HCT116 (cell line): ENCODE measurements around the gene SCAI. TPM values are rescaled to one million over a fixed set of nuclear protein-coding genes. Genes with fewer than 3 reads are reported as not detected.
"Not testable (repeated sequence)": the region's sequence is repeated elsewhere in the genome, so short reads cannot be mapped to it uniquely, and the experiment has no call there.

ENCODE experiments used
- ATAC-seq: fragments of 200-7000 bp; cut with Tn5 transposase; 2 replicates; pipeline ENCODE4 v1.9.1; 2020; ENCODE audit warnings: mild to moderate bottlenecking, moderate library complexity
- BruUV-seq: library from RNA; stranded (reverse); fragments of 400-500 nt; replicated peaks from 2 replicates; lab custom pipeline; 2021; lab: Mats Ljungman, UMichigan
- CTCF ChIA-PET: fragments of 300-600 bp; sonication (Branson Sonifier 250); formaldehyde crosslinking; loops from one replicate; lab custom pipeline; 2021; ENCODE audit warnings: antibody characterized with exemption; lab: Charles Lee
- POLR2A ChIA-PET: fragments of 300-600, 350-600 bp; sonication (Branson Sonifier 250); formaldehyde crosslinking; loops from one replicate; lab custom pipeline; 2021; ENCODE audit warnings: antibody characterized with exemption; lab: Charles Lee
- RAD21 ChIA-PET, 2 experiments: fragments of 300-600 bp; sonication (Branson Sonifier 250); formaldehyde crosslinking; loops; one replicate each; lab custom pipeline; 2023; ENCODE audit warnings: low total read pairs in 2 of 2; ENCODE audit not compliant: uncharacterized antibody in 2 of 2, unreplicated experiment in 2 of 2, low non-redundant PET in 1 of 2; lab: Charles Lee
- DNase-seq: peaks from one replicate; pipeline ENCODE4 v3.0.0-alpha.2; 2010; ENCODE audit warnings: low read depth, low spot score
- H2AFZ ChIP-seq: fragments of 200-600 bp; shearing (Covaris generic), sonication (generic); 2 replicates; pipeline ENCODE4 v1.6.1; 2017; ENCODE audit warnings: low read depth, mixed run types, mixed read lengths, antibody characterized with exemption, low read length; ENCODE audit not compliant: poor library complexity, severe bottlenecking
- H3K27ac ChIP-seq: 2 replicates; pipeline ENCODE4 v1.5.1; 2012; ENCODE audit warnings: low read depth, low read length
- H3K27me3 ChIP-seq: fragments of 200-600 bp; sonication (generic); 2 replicates; pipeline ENCODE4 v1.6.1; 2016; ENCODE audit warnings: mixed run types, low read length, mixed read lengths; ENCODE audit not compliant: insufficient read depth
- H3K36me3 ChIP-seq, 2 experiments: fragments of 200-500 bp in 1 of 2; fragments of 200-600 bp in 1 of 2; sonication (Bioruptor generic) in 1 of 2; sonication (generic) in 1 of 2; 2 replicates each; pipeline versions ENCODE4 v1.5.1 to v1.6.1; 2014 to 2016; ENCODE audit warnings: low read length in 2 of 2, inconsistent platforms in 1 of 2, mixed read lengths in 1 of 2, mixed run types in 1 of 2; ENCODE audit not compliant: insufficient read depth in 2 of 2, control insufficient read depth in 1 of 2
- H3K4me1 ChIP-seq, 2 experiments: fragments of 200-600 bp in 1 of 2; sonication (generic) in 1 of 2; 2 replicates each; pipeline versions ENCODE4 v1.5.1 to v1.6.1; 2012 to 2017; ENCODE audit warnings: low read length in 2 of 2, inconsistent platforms in 1 of 2, mild to moderate bottlenecking in 1 of 2, mixed read lengths in 1 of 2, mixed run types in 1 of 2, moderate library complexity in 1 of 2; ENCODE audit not compliant: insufficient read depth in 2 of 2, control insufficient read depth in 1 of 2
- H3K4me2 ChIP-seq: fragments of 200-600 bp; sonication (generic); 2 replicates; pipeline ENCODE4 v1.6.1; 2017; ENCODE audit warnings: mixed run types, low read length, mixed read lengths
- H3K4me3 ChIP-seq, 2 experiments: fragments of 200-600 bp in 1 of 2; sonication (generic) in 1 of 2; replicated peaks in 1 of 2; 2 replicates each; pipeline ENCODE4 v1.5.1; 2011 to 2016; ENCODE audit warnings: low read length in 2 of 2, control low read depth in 1 of 2, low read depth in 1 of 2, mild to moderate bottlenecking in 1 of 2, mixed read lengths in 1 of 2, mixed run types in 1 of 2
- H3K79me2 ChIP-seq: fragments of 200-600 bp; sonication (generic); 2 replicates; pipeline ENCODE4 v1.6.1; 2017; ENCODE audit warnings: mild to moderate bottlenecking, mixed run types, low read length, moderate library complexity, mixed read lengths; ENCODE audit not compliant: insufficient read depth
- H3K9ac ChIP-seq: fragments of 200-600 bp; sonication (generic); 2 replicates; pipeline ENCODE4 v1.6.1; 2016; ENCODE audit warnings: low read length, mixed read lengths
- H3K9me2 ChIP-seq: fragments of 200-600 bp; sonication (generic), shearing (Covaris generic); 2 replicates; pipeline ENCODE4 v1.6.1; 2017; ENCODE audit warnings: mixed run types, mild to moderate bottlenecking, moderate library complexity; ENCODE audit not compliant: insufficient read depth
- H3K9me3 ChIP-seq, 2 experiments: fragments of 200-500 bp in 1 of 2; fragments of 200-600 bp in 1 of 2; sonication (Bioruptor generic) in 1 of 2; sonication (generic) in 1 of 2; 2 replicates each; pipeline ENCODE4 v1.6.1; 2014 to 2017; ENCODE audit warnings: low read length in 2 of 2, mixed read lengths in 2 of 2, inconsistent platforms in 1 of 2, low read depth in 1 of 2, mild to moderate bottlenecking in 1 of 2, mixed run types in 1 of 2, moderate library complexity in 1 of 2; ENCODE audit not compliant: control insufficient read depth in 1 of 2, insufficient read depth in 1 of 2
- H4K20me1 ChIP-seq: fragments of 200-600 bp; sonication (generic), shearing (Covaris generic); 2 replicates; pipeline ENCODE4 v1.6.1; 2017; ENCODE audit warnings: mixed run types, mild to moderate bottlenecking, moderate library complexity; ENCODE audit not compliant: insufficient read depth
- ATF3 ChIP-seq: IDR thresholded peaks from 2 replicates; pipeline ENCODE4 v1.6.1; 2012
- CBX3 ChIP-seq: IDR thresholded peaks from 2 replicates; pipeline ENCODE4 v1.6.1; 2012; ENCODE audit warnings: low read depth
- CEBPB ChIP-seq: IDR thresholded peaks from 2 replicates; pipeline ENCODE4 v1.6.1; 2012; ENCODE audit warnings: low read depth
- CTCF ChIP-seq, 3 experiments: fragments of 200-600 bp in 1 of 3; sonication (generic) in 1 of 3; IDR thresholded peaks in 2 of 3; conservative IDR thresholded peaks in 1 of 3; 2 replicates each; pipeline ENCODE4 v1.5.1; 2012 to 2017; ENCODE audit warnings: low read depth in 2 of 3, low read length in 2 of 3, antibody characterized with exemption in 1 of 3, borderline replicate concordance in 1 of 3, control low read depth in 1 of 3, mild to moderate bottlenecking in 1 of 3, mixed read lengths in 1 of 3, mixed run types in 1 of 3, moderate library complexity in 1 of 3; ENCODE audit not compliant: insufficient read depth in 1 of 3
- EGR1 ChIP-seq: IDR thresholded peaks from 2 replicates; pipeline ENCODE4 v1.6.1; 2012; ENCODE audit warnings: low read depth
- EZH2phosphoT487 ChIP-seq: fragments of 200-600 bp; IDR thresholded peaks from 2 replicates; pipeline ENCODE4 v1.6.1; 2018; ENCODE audit warnings: antibody characterized with exemption, borderline replicate concordance
- FOSL1 ChIP-seq: IDR thresholded peaks from 2 replicates; pipeline ENCODE4 v1.6.1; 2012; ENCODE audit warnings: low read depth
- MAX ChIP-seq: IDR thresholded peaks from 2 replicates; pipeline ENCODE4 v1.6.1; 2012
- POLR2A ChIP-seq: IDR thresholded peaks from 2 replicates; pipeline ENCODE4 v1.7.0; 2011; ENCODE audit warnings: borderline replicate concordance; ENCODE audit not compliant: insufficient read depth, insufficient read length; ENCODE audit errors: extremely low read depth
- YY1 ChIP-seq: IDR thresholded peaks from 2 replicates; pipeline ENCODE4 v1.6.1; 2011; ENCODE audit warnings: low read length, low read depth, moderate library complexity, mild to moderate bottlenecking; ENCODE audit not compliant: insufficient replicate concordance; ENCODE audit errors: extremely low read depth
- intact Hi-C: fragments of 100-400 bp; cut with micrococcal nuclease; formaldehyde crosslinking; loops from 2 replicates; pipeline ENCODE4 v1.10.0; 2022
- total RNA-seq: library from RNA; stranded (reverse); gene quantifications from one replicate; pipeline ENCODE4 v1.2.1, GENCODE V29; 2021; ENCODE audit not compliant: unreplicated experiment
- TF ChIP-seq, protein P1 (sequence below): IDR thresholded peaks from 2 replicates; pipeline ENCODE4 v1.6.1; 2011; ENCODE audit warnings: mild to moderate bottlenecking, low read length, moderate library complexity; ENCODE audit not compliant: insufficient replicate concordance; ENCODE audit errors: extremely low read depth
- TF ChIP-seq, protein P2 (sequence below): IDR thresholded peaks from 2 replicates; pipeline ENCODE4 v1.6.1; 2012; ENCODE audit warnings: low read depth

The SCAI gene
- total RNA-seq, 1 experiment from 2014 or later: 14.0 TPM

- no TSS peak for BruUV-seq
- Histone ChIP-seq H3K79me2 (peaks cover 96% of the 10 kb centered on the region), H3K36me3 (no peaks in the 10 kb centered on the region), H3K4me3 (no peak overlapping the region), H3K27me3 (no peaks in the 10 kb centered on the region)
- RAD21 ChIA-PET: no interaction called here
- CTCF ChIA-PET: no interaction called here
- intact Hi-C loops: no loop called here
- TF ChIP-seq ATF3 (no peak), EGR1 (no peak), CEBPB (no peak), POLR2A (no peak), CBX3 (no peak), EZH2phosphoT487 (no peak), FOSL1 (no peak), YY1 (no peak), MAX (no peak), CTCF (IDR thresholded peaks at IDR 0.05 in 2 of 3, conservative IDR thresholded peaks at IDR 0.05 in 1 of 3; ENCODE audit: borderline replicate concordance in 1 of 3, insufficient read depth in 1 of 3, low read depth in 2 of 3, low read length in 2 of 3) (no peak)
- TF ChIP-seq, protein P1, sequence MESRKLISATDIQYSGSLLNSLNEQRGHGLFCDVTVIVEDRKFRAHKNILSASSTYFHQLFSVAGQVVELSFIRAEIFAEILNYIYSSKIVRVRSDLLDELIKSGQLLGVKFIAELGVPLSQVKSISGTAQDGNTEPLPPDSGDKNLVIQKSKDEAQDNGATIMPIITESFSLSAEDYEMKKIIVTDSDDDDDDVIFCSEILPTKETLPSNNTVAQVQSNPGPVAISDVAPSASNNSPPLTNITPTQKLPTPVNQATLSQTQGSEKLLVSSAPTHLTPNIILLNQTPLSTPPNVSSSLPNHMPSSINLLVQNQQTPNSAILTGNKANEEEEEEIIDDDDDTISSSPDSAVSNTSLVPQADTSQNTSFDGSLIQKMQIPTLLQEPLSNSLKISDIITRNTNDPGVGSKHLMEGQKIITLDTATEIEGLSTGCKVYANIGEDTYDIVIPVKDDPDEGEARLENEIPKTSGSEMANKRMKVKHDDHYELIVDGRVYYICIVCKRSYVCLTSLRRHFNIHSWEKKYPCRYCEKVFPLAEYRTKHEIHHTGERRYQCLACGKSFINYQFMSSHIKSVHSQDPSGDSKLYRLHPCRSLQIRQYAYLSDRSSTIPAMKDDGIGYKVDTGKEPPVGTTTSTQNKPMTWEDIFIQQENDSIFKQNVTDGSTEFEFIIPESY: no peak
- TF ChIP-seq, protein P2, sequence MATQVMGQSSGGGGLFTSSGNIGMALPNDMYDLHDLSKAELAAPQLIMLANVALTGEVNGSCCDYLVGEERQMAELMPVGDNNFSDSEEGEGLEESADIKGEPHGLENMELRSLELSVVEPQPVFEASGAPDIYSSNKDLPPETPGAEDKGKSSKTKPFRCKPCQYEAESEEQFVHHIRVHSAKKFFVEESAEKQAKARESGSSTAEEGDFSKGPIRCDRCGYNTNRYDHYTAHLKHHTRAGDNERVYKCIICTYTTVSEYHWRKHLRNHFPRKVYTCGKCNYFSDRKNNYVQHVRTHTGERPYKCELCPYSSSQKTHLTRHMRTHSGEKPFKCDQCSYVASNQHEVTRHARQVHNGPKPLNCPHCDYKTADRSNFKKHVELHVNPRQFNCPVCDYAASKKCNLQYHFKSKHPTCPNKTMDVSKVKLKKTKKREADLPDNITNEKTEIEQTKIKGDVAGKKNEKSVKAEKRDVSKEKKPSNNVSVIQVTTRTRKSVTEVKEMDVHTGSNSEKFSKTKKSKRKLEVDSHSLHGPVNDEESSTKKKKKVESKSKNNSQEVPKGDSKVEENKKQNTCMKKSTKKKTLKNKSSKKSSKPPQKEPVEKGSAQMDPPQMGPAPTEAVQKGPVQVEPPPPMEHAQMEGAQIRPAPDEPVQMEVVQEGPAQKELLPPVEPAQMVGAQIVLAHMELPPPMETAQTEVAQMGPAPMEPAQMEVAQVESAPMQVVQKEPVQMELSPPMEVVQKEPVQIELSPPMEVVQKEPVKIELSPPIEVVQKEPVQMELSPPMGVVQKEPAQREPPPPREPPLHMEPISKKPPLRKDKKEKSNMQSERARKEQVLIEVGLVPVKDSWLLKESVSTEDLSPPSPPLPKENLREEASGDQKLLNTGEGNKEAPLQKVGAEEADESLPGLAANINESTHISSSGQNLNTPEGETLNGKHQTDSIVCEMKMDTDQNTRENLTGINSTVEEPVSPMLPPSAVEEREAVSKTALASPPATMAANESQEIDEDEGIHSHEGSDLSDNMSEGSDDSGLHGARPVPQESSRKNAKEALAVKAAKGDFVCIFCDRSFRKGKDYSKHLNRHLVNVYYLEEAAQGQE: no peak
- TF ChIP-seq, all 23 proteins: peak for 0
- Histone ChIP-seq H2AFZ (no peak overlapping the region), H4K20me1 (no peaks in the 10 kb centered on the region), H3K9me3 (no peaks in the 10 kb centered on the region), H3K9ac (no peak overlapping the region), H3K27ac (no peak overlapping the region), H3K9me2 (no peaks in the 10 kb centered on the region), H3K4me1 (peaks cover 5 to 7% of the 10 kb centered on the region in 2 experiments; a peak in 3 of 4 replicates), H3K4me2 (no peak overlapping the region)
- POLR2A ChIA-PET: no interaction called here
- no peak for ATAC-seq
- no peak for DNase-seq
These were observed 39.7 kb upstream of the SCAI start for GRCh38 chr9:125183054-125183453.

DNA sequence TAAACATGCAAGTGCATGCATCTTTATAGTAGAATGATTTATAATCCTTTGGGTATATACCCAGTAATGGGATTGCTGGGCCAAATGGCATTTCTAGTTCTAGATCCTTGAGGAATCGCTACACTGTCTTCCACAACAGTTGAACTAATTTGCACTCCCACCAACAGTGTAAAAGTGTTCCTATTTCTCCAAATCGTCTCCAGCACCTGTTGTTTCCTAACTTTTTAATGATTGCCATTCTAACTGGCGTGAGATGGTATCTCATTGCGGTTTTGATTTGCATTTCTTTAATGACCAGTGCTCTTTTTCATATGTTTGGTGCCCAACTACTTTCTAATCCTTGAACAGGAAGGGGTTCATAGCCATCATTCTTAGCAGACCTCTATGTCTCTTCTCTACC, 38.4 kb upstream of the SCAI start:
- H3K27ac ChIP-seq, H3K4me1 ChIP-seq, H3K4me3 ChIP-seq, H3K9me2 ChIP-seq, H2AFZ ChIP-seq, CTCF ChIA-PET, RAD21 ChIA-PET, POLR2A ChIA-PET, intact Hi-C loops, H4K20me1 ChIP-seq, H3K4me2 ChIP-seq, H3K9me3 ChIP-seq, H3K27me3 ChIP-seq, ATAC-seq, DNase-seq, H3K9ac ChIP-seq, H3K36me3 ChIP-seq, BruUV-seq: not testable (repeated sequence)
- peaks cover 93% of the 10 kb centered on the region for H3K79me2 ChIP-seq
